Panc1 (cell line): ENCODE results near the gene CTNNAL1. TPM values are rescaled to one million over a fixed set of nuclear protein-coding genes. Genes with fewer than 3 reads are reported as not detected.

Experiments
- ATAC-seq: fragments of 200-7000 bp; cut with Tn5 transposase; 2 replicates; pipeline ENCODE4 v1.9.1; 2020; ENCODE audit warnings: mild to moderate bottlenecking, moderate library complexity
- BruUV-seq: library from RNA; stranded (reverse); fragments of 400-500 nt; replicated peaks from 2 replicates; lab custom pipeline; 2021; lab: Mats Ljungman, UMichigan
- CTCF ChIA-PET: fragments of 300-600 bp; sonication (Branson Sonifier 250); formaldehyde crosslinking; loops from one replicate; lab custom pipeline; 2022; ENCODE audit warnings: antibody characterized with exemption; lab: Charles Lee
- POLR2A ChIA-PET: fragments of 300-600 bp; sonication (Branson Sonifier 250); formaldehyde crosslinking; loops from one replicate; lab custom pipeline; 2022; ENCODE audit warnings: antibody characterized with exemption; lab: Charles Lee
- DNase-seq: peaks from one replicate; pipeline ENCODE4 v3.0.0-alpha.2; 2010; ENCODE audit warnings: low read depth, low spot score
- H3K27ac ChIP-seq: 2 replicates; pipeline ENCODE4 v1.5.1; 2011; ENCODE audit warnings: mild to moderate bottlenecking, low read length, inconsistent platforms
- H3K27me3 ChIP-seq: fragments of 200-500 bp; sonication (Bioruptor generic); 2 replicates; pipeline ENCODE4 v1.6.0; 2014; ENCODE audit warnings: low read length, inconsistent platforms; ENCODE audit not compliant: control insufficient read depth, insufficient read depth
- H3K36me3 ChIP-seq: fragments of 200-500 bp; sonication (Bioruptor generic); 2 replicates; pipeline ENCODE4 v1.5.1; 2014; ENCODE audit warnings: inconsistent platforms, mild to moderate bottlenecking, low read length, moderate library complexity; ENCODE audit not compliant: control insufficient read depth, insufficient read depth
- H3K4me1 ChIP-seq: 2 replicates; pipeline ENCODE4 v1.5.1; 2011; ENCODE audit warnings: inconsistent platforms, mild to moderate bottlenecking, low read length, moderate library complexity; ENCODE audit not compliant: control insufficient read depth, insufficient read depth
- H3K4me3 ChIP-seq, 2 experiments: 2 replicates each; pipeline ENCODE4 v1.5.1; 2011 to 2012; ENCODE audit warnings: low read depth in 2 of 2, low read length in 2 of 2, mild to moderate bottlenecking in 2 of 2, inconsistent platforms in 1 of 2, moderate library complexity in 1 of 2
- H3K9me3 ChIP-seq: fragments of 200-500 bp; sonication (Bioruptor generic); 2 replicates; pipeline ENCODE4 v1.5.1; 2014; ENCODE audit warnings: low read depth, mild to moderate bottlenecking, inconsistent platforms, low read length, moderate library complexity; ENCODE audit not compliant: control insufficient read depth, insufficient read depth
- CTCF ChIP-seq: fragments of 450-650 bp; IDR thresholded peaks from 2 replicates; pipeline ENCODE4 v1.5.1; 2017; ENCODE audit warnings: mild to moderate bottlenecking
- POLR2AphosphoS5 ChIP-seq: IDR thresholded peaks from 2 replicates; pipeline ENCODE4 v1.6.1; 2012; ENCODE audit warnings: mild to moderate bottlenecking, low read depth, low read length, moderate library complexity
- SIN3A ChIP-seq: IDR thresholded peaks from 2 replicates; pipeline ENCODE4 v1.6.1; 2012; ENCODE audit warnings: low read depth, mild to moderate bottlenecking, low read length, moderate library complexity, borderline replicate concordance; ENCODE audit not compliant: insufficient read depth
- TCF7L2 ChIP-seq: IDR thresholded peaks from 2 replicates; pipeline ENCODE4 v1.6.1; 2011; ENCODE audit warnings: mild to moderate bottlenecking, low read depth, low read length, inconsistent platforms
- in situ Hi-C: cut with HindIII; loops from 2 replicates; pipeline ENCODE4 v1.10.0; 2016; ENCODE audit warnings: low sequenced_read_pairs, low pct_unique_long_range_greater_than_20kb
- intact Hi-C: fragments of 100-400 bp; cut with micrococcal nuclease; formaldehyde crosslinking; loops from one replicate; pipeline ENCODE4 v1.10.0; 2022; ENCODE audit not compliant: unreplicated experiment
- total RNA-seq: library from RNA; stranded (reverse); gene quantifications from one replicate; pipeline ENCODE4 v1.2.1, GENCODE V29; 2021; ENCODE audit not compliant: unreplicated experiment
- TF ChIP-seq, protein P1 (sequence below), 2 experiments: IDR thresholded peaks; 2 replicates each; pipeline ENCODE4 v1.6.1; 2011 to 2012; ENCODE audit warnings: low read depth in 2 of 2, control low read depth in 1 of 2, low read length in 1 of 2, mild to moderate bottlenecking in 1 of 2, moderate library complexity in 1 of 2; ENCODE audit not compliant: insufficient read depth in 1 of 2

CTNNAL1 gene
- total RNA-seq, 1 experiment from 2014 or later = 79.8 TPM

- no TSS peak for BruUV-seq
- H3K27ac ChIP-seq = no peak overlapping the region
- intact Hi-C loops (no loop called here), in situ Hi-C loops (no loop called here)
- H3K9me3 ChIP-seq = no peaks in the 10 kb centered on the region
- H3K4me1 ChIP-seq = peaks cover 6% of the 10 kb centered on the region; the same call in 1 of the 2 replicates
- ATAC-seq = no peak
- ChIA-PET CTCF (no interaction called here), POLR2A (no interaction called here)
- H3K4me3 ChIP-seq = no peak overlapping the region
- no peak for DNase-seq
- H3K36me3 ChIP-seq = peaks cover 3% of the 10 kb centered on the region
- TF ChIP-seq, protein P1, sequence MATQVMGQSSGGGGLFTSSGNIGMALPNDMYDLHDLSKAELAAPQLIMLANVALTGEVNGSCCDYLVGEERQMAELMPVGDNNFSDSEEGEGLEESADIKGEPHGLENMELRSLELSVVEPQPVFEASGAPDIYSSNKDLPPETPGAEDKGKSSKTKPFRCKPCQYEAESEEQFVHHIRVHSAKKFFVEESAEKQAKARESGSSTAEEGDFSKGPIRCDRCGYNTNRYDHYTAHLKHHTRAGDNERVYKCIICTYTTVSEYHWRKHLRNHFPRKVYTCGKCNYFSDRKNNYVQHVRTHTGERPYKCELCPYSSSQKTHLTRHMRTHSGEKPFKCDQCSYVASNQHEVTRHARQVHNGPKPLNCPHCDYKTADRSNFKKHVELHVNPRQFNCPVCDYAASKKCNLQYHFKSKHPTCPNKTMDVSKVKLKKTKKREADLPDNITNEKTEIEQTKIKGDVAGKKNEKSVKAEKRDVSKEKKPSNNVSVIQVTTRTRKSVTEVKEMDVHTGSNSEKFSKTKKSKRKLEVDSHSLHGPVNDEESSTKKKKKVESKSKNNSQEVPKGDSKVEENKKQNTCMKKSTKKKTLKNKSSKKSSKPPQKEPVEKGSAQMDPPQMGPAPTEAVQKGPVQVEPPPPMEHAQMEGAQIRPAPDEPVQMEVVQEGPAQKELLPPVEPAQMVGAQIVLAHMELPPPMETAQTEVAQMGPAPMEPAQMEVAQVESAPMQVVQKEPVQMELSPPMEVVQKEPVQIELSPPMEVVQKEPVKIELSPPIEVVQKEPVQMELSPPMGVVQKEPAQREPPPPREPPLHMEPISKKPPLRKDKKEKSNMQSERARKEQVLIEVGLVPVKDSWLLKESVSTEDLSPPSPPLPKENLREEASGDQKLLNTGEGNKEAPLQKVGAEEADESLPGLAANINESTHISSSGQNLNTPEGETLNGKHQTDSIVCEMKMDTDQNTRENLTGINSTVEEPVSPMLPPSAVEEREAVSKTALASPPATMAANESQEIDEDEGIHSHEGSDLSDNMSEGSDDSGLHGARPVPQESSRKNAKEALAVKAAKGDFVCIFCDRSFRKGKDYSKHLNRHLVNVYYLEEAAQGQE (IDR thresholded peaks at IDR 0.05; ENCODE audit: insufficient read depth in 1 of 2, low read depth in 2 of 2, low read length in 1 of 2) = no peak
- no peak for TF ChIP-seq CTCF
- no peak for TF ChIP-seq SIN3A
- TF ChIP-seq POLR2AphosphoS5 = no peak
- TF ChIP-seq TCF7L2 = no peak
- H3K27me3 ChIP-seq = no peaks in the 10 kb centered on the region
These were observed 75.6 kb downstream of the CTNNAL1 start for GRCh38 chr9:108937561-108938305.

- TF ChIP-seq CTCF = no peak
- 0 out of 2 replicates have a peak, but pooled peaks have one; percentile 74 for TF ChIP-seq SIN3A
- TF ChIP-seq TCF7L2 = no peak
- TF ChIP-seq, protein P1 (IDR thresholded peaks at IDR 0.05; ENCODE audit: insufficient read depth in 1 of 2, low read depth in 2 of 2, low read length in 1 of 2) = no peak
- no peak for TF ChIP-seq POLR2AphosphoS5
- in situ Hi-C loops (no loop called here), intact Hi-C loops (no loop called here)
- DNase-seq = peak; percentile 28
- H3K27me3 ChIP-seq = no peaks in the 10 kb centered on the region
- peak; percentile 95 for ATAC-seq
- peaks cover 3% of the 10 kb centered on the region for H3K36me3 ChIP-seq
- H3K4me3 ChIP-seq = peak within 1 kb of the TSS; percentile 95 to 96
- peak within 1 kb of the TSS; percentile 82 for H3K27ac ChIP-seq
- peaks cover 9% of the 10 kb centered on the region; the same call in 1 of the 2 replicates for H3K4me1 ChIP-seq
- ChIA-PET POLR2A (interaction anchor here (0.5 to 0.6 kb wide), 2 partner anchors 12 to 1458 kb away, joined by 3 read pairs; no protein-coding TSS in a partner anchor), CTCF (no interaction called here)
- H3K9me3 ChIP-seq = no peaks in the 10 kb centered on the region
- BruUV-seq = no TSS peak
These were observed 78.9 kb downstream of the CTNNAL1 start, which contains the start of gene ABITRAM for GRCh38 chr9:108934323-108934893. Gene ABITRAM (plus strand): TSS chr9:108934400. CDS start chr9:108934487, 87 bp downstream.
